22Rv1 (cell line): Measurements from ENCODE around the gene ZNF341.
A peak's percentile ranks its signal among the peaks of the same experiment; 100 is the strongest.

Experiments used
- H3K27ac ChIP-seq: fragments of 450-650 bp; 2 replicates; pipeline ENCODE4 v1.5.1; 2017
- CTCF ChIP-seq: fragments of 450-650 bp; IDR thresholded peaks from 2 replicates; pipeline ENCODE4 v1.5.1; 2017; ENCODE audit warnings: mild to moderate bottlenecking
- ZFX ChIP-seq: fragments of 450-650 bp; IDR thresholded peaks from 2 replicates; pipeline ENCODE4 v1.6.1; 2017; ENCODE audit warnings: antibody characterized with exemption, borderline replicate concordance

Gene ZNF341

DNA sequence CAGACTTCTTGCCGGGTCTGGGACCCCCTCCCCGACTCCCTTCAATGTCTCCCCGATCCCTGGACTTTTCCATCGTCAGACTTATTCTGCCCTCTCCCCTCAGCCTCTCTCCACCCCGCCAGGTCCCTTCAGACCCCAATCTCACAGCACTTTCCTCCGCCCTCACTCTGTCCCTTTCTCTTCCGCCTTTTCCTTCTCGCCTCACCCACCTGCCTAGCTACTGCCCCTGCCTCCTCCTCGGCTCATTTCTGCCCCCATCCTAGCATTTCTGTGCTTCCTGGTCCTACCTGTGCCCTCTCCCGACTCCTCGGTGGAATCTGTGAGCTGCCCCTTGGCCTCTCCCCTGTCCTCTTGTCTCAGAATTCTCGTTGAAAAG lies 80.0 kb downstream of the ZNF341 start:
- peak overlapping the region; percentile 84 for H3K27ac ChIP-seq
- no peak for TF ChIP-seq ZFX

DNA sequence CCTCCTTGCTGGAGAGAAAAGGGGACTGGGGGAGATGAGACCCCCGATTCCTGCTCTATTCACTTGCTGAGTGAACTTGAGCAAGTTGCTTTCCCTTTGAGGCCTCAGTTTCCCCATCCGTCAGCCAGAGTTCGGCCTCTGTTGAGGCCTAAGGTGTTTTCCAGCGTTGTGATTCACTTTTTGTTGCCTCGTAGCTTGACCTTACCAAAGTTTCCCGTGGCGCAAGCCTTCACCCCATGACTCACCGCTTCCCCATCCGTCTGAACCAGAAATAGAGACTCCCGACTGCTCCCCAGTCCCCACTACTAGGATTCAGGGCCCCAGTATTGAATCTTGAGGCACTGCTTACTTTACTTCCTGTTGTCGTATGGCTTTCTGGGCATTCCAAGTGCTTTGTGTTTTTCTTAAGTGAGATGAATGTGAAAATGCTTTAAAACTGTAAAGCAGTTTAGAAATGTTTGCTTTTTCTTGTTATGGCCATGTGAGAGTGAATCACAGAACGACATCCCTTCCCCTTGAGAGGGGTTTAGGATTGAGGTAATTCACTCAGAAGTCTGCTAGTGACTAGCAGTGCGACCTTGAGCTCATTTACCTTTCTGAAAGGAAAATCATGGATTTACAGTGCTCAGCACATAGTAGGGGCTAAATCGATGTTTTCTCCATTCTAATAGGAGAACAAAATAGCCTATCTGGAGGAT lies 80.5 kb downstream of the ZNF341 start:
- no peak for TF ChIP-seq CTCF
- TF ChIP-seq ZFX = no peak
- peak overlapping the region; percentile 84 for H3K27ac ChIP-seq

DNA sequence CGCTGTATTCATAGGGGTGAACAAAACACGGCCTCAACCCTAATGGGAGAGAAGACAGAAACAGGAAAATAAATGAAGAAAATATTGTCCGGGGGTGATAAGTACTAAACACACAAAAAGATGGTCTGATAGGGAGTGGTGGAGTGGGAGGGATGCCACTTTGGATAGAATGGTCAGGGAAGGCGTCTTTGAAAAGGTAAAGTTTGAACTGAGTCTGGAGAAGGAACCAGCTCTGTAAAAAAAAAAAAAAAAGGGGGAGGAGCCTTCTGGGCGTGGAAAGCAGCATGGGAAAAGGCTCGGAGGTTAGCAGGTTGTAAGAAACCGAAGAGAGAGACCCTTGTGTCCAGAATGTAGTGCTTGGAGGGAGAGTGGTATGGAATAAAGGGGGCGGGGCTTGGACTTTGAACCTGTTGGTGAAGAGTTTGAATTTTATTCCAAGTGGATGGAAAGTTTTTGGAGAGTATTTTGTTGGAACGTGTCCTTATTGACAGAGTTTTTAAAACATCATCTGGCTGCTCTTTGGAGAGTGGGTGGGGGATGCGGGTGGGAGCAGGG lies 81.2 kb downstream of the ZNF341 start:
- TF ChIP-seq CTCF (no peak), ZFX (no peak)
- peak overlapping the region; percentile 84 for H3K27ac ChIP-seq

- H3K27ac ChIP-seq = no peak overlapping the region
These were observed 82.5 kb downstream of the ZNF341 start for GRCh38 chr20:33814238-33814712.

GRCh38 chr20:33815671-33816070 lies 83.9 kb downstream of the ZNF341 start:
- TF ChIP-seq ZFX = no peak
- no peak for TF ChIP-seq CTCF
- no peak overlapping the region for H3K27ac ChIP-seq

More at GRCh38 chr20:33814238-33814712, 82.5 kb downstream of the ZNF341 start:
- TF ChIP-seq ZFX = no peak
- TF ChIP-seq CTCF = no peak

DNA sequence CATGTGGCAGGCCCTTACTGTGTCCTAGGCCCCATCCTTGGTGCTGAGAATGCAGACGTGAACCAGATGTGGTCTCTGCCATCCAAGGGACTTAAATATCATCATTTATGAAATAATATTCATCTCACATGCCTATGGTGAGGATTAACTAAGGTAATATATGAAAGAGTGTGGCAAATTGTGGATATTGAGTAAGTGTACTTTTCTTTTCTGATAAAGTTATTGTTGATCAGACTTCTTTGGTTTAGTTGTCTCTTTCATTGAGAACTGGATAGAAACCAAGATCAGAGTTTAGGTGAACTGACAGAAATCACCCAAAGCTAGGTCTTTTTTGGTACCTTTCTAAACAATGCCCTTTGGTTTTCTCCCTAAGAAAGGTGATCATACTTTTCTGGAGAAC lies 84.4 kb downstream of the ZNF341 start:
- H3K27ac ChIP-seq = no peak overlapping the region
- TF ChIP-seq CTCF (no peak), ZFX (no peak)

- no peak for TF ChIP-seq CTCF
- TF ChIP-seq ZFX = no peak
- H3K27ac ChIP-seq = no peak overlapping the region
These were observed 85.6 kb downstream of the ZNF341 start for GRCh38 chr20:33817411-33817810.
